Stimulated activated CD4-positive, alpha-beta T cell treated with anti-CD3 and anti-CD28 coated beads, Interleukin-15, amount 100 ng/mL, for 1 hour (primary cell): ENCODE data around the gene CD48.
A peak's percentile ranks its signal among the peaks of the same experiment; 100 is the strongest.

Source experiments
- DNase-seq, 2 donors: peaks; one replicate each; pipeline ENCODE4 v3.0.0-alpha.2; 2020; ENCODE audit warnings: low read depth in 1 of 2, low spot score in 1 of 2

The CD48 gene

GRCh38 chr1:160711602-160712311, at the start of gene CD48:
CD48 (minus strand) TSS chr1:160711822; CDS start chr1:160711763, 59 bp downstream.
- peak in 1 of 2 donors; percentile 32 for DNase-seq

GRCh38 chr1:160761046-160761445, 49.4 kb upstream of the CD48 start:
- no peak for DNase-seq

- no peak for DNase-seq
These were observed 48.1 kb upstream of the CD48 start for GRCh38 chr1:160759740-160760139.

GRCh38 chr1:160758521-160758920, 46.9 kb upstream of the CD48 start:
- no peak for DNase-seq

- no peak for DNase-seq
These were observed 45.2 kb upstream of the CD48 start for GRCh38 chr1:160756849-160757201.

- DNase-seq, result no peak
These were observed 44.6 kb upstream of the CD48 start for GRCh38 chr1:160755911-160756848.

GRCh38 chr1:160755461-160755860, 43.8 kb upstream of the CD48 start:
- no peak for DNase-seq

- DNase-seq, result no peak
These were observed 42.0 kb upstream of the CD48 start for GRCh38 chr1:160753594-160753993.

GRCh38 chr1:160752924-160753323, 41.3 kb upstream of the CD48 start:
- no peak for DNase-seq

- DNase-seq, result no peak
These were observed 40.8 kb upstream of the CD48 start for GRCh38 chr1:160752406-160752805.

- no peak for DNase-seq
These were observed 39.0 kb upstream of the CD48 start for GRCh38 chr1:160750608-160751007.

GRCh38 chr1:160748878-160749269, 37.3 kb upstream of the CD48 start:
- no peak for DNase-seq

GRCh38 chr1:160748181-160748877, 36.7 kb upstream of the CD48 start:
- DNase-seq, result no peak

- DNase-seq, result no peak
These were observed 36.1 kb upstream of the CD48 start for GRCh38 chr1:160747717-160748116.

GRCh38 chr1:160746836-160747500, 35.3 kb upstream of the CD48 start:
- no peak for DNase-seq

- DNase-seq, result no peak
These were observed 33.9 kb upstream of the CD48 start for GRCh38 chr1:160745551-160745950.

- no peak for DNase-seq
These were observed 33.4 kb upstream of the CD48 start for GRCh38 chr1:160744852-160745520.

- no peak for DNase-seq
These were observed 32.7 kb upstream of the CD48 start for GRCh38 chr1:160744199-160744851.

- DNase-seq, result no peak
These were observed 31.6 kb upstream of the CD48 start for GRCh38 chr1:160743266-160743665.
